MM.1S (cell line): ENCODE measurements around the gene DGAT2.

Experiments
- EZH2 ChIP-seq: fragments of 300-600 bp; sonication (generic); optimal IDR thresholded peaks from 2 replicates; pipeline ENCODE3; 2017; ENCODE audit warnings: low read depth, mild to moderate bottlenecking, antibody characterized with exemption, low read length, mixed read lengths
- EZH2phosphoT487 ChIP-seq: fragments of 300-600 bp; sonication (generic); IDR thresholded peaks from 2 replicates; pipeline ENCODE4 v1.6.1; 2018; ENCODE audit warnings: antibody characterized with exemption, low read length
- TF ChIP-seq, protein P1 (sequence below): fragments of 300-600 bp; sonication (generic); IDR thresholded peaks from 2 replicates; pipeline ENCODE4 v1.5.1; 2016; ENCODE audit warnings: antibody characterized with exemption, low read length, mixed read lengths

DNA sequence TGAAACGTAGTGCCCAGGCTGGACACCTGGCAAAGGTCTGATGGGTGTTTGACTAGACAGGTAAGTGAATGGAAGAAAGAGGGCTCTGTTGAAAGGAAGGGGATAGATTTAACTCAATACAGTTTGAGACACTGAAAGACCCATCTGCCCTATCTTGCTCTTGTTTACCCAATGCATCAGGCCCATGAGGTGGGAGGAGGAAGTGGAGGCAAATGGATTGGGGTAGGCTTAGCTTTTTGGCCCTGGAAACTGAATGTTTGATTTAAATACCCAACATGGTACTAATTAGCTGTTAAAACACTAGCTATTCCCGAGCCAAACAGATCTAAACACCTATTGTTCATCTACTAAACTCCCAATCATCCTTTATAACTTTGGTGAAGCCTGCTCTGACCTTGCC lies 42.9 kb downstream of the DGAT2 start:
- TF ChIP-seq, protein P1, sequence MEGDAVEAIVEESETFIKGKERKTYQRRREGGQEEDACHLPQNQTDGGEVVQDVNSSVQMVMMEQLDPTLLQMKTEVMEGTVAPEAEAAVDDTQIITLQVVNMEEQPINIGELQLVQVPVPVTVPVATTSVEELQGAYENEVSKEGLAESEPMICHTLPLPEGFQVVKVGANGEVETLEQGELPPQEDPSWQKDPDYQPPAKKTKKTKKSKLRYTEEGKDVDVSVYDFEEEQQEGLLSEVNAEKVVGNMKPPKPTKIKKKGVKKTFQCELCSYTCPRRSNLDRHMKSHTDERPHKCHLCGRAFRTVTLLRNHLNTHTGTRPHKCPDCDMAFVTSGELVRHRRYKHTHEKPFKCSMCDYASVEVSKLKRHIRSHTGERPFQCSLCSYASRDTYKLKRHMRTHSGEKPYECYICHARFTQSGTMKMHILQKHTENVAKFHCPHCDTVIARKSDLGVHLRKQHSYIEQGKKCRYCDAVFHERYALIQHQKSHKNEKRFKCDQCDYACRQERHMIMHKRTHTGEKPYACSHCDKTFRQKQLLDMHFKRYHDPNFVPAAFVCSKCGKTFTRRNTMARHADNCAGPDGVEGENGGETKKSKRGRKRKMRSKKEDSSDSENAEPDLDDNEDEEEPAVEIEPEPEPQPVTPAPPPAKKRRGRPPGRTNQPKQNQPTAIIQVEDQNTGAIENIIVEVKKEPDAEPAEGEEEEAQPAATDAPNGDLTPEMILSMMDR: no peak
- no peak for TF ChIP-seq EZH2phosphoT487
- TF ChIP-seq EZH2: no peak
